Caco-2 (cell line): ENCODE results near the gene TMEM232. TPM values are rescaled to one million over a fixed set of nuclear protein-coding genes. Genes with fewer than 3 reads are reported as not detected.

Source experiments
- BruUV-seq: library from RNA; stranded (reverse); fragments of 400-500 nt; replicated peaks from 2 replicates; lab custom pipeline; 2021; lab: Mats Ljungman, UMichigan
- CTCF ChIA-PET: fragments of 300-600 bp; sonication (Branson Sonifier 250); formaldehyde crosslinking; loops from one replicate; lab custom pipeline; 2022; ENCODE audit warnings: antibody characterized with exemption; lab: Charles Lee
- POLR2A ChIA-PET: fragments of 300-600 bp; sonication (Branson Sonifier 250); formaldehyde crosslinking; loops from one replicate; lab custom pipeline; 2022; ENCODE audit warnings: antibody characterized with exemption; lab: Charles Lee
- DNase-seq, 2 experiments: peaks; one replicate each; pipeline versions ENCODE4 v3.0.0 to v3.0.0-alpha.2; 2020 to 2022
- H3K27me3 ChIP-seq: replicated peaks from 2 replicates; pipeline ENCODE4 v1.6.0; 2011; ENCODE audit warnings: low read length; ENCODE audit not compliant: control insufficient read depth, insufficient read depth
- H3K36me3 ChIP-seq: 2 replicates; pipeline ENCODE4 v1.5.1; 2011; ENCODE audit warnings: low read length; ENCODE audit not compliant: control insufficient read depth, insufficient read depth
- H3K4me1 ChIP-seq: fragments of 250-450 bp; sonication (Bioruptor Pico); 2 replicates; pipeline ENCODE4 v1.5.1; 2020; ENCODE audit warnings: mild to moderate bottlenecking
- H3K4me3 ChIP-seq: 2 replicates; pipeline ENCODE4 v1.5.1; 2011; ENCODE audit warnings: low read depth, mild to moderate bottlenecking, control low read depth, low read length
- H3K9me3 ChIP-seq: fragments of 250-450 bp; sonication (Bioruptor Pico); 2 replicates; pipeline ENCODE4 v1.5.1; 2020; ENCODE audit warnings: mild to moderate bottlenecking, moderate library complexity
- H3K27ac Mint-ChIP-seq: one replicate; pipeline ENCODE4 v1.8.0; 2022; ENCODE audit warnings: mixed read lengths; ENCODE audit not compliant: unreplicated experiment
- H3K27me3 Mint-ChIP-seq: one replicate; pipeline ENCODE4 v1.8.0; 2022; ENCODE audit warnings: mixed read lengths; ENCODE audit not compliant: insufficient read depth, unreplicated experiment
- H3K36me3 Mint-ChIP-seq: one replicate; pipeline ENCODE4 v1.8.0; 2022; ENCODE audit warnings: mild to moderate bottlenecking, mixed read lengths; ENCODE audit not compliant: insufficient read depth, unreplicated experiment
- H3K4me1 Mint-ChIP-seq: one replicate; pipeline ENCODE4 v1.8.0; 2022; ENCODE audit warnings: low read depth, mixed read lengths; ENCODE audit not compliant: unreplicated experiment
- H3K4me3 Mint-ChIP-seq: one replicate; pipeline ENCODE4 v1.8.0; 2022; ENCODE audit warnings: mild to moderate bottlenecking, moderate library complexity, mixed read lengths; ENCODE audit not compliant: unreplicated experiment
- H3K9me3 Mint-ChIP-seq: one replicate; pipeline ENCODE4 v1.8.0; 2022; ENCODE audit warnings: mixed read lengths; ENCODE audit not compliant: unreplicated experiment
- intact Hi-C: fragments of 100-400 bp; cut with micrococcal nuclease; formaldehyde crosslinking; loops from one replicate; pipeline ENCODE4 v1.10.0; 2022; ENCODE audit not compliant: unreplicated experiment
- total RNA-seq: library from RNA; stranded (reverse); gene quantifications from 2 replicates; pipeline ENCODE4 v1.2.3, GENCODE V29; 2022
- TF ChIP-seq, protein P1 (sequence below), 2 experiments: fragments of 200-600 bp in 1 of 2; IDR thresholded peaks; 1 replicate in 1 of 2; 2 replicates in 1 of 2; pipeline versions ENCODE4 v1.5.1 to v1.8.0; 2011 to 2022; ENCODE audit warnings: antibody characterized with exemption in 1 of 2, control low read depth in 1 of 2, inconsistent platforms in 1 of 2, low read depth in 1 of 2, low read length in 1 of 2, mild to moderate bottlenecking in 1 of 2, moderate library complexity in 1 of 2; ENCODE audit not compliant: insufficient read depth in 1 of 2, severe bottlenecking in 1 of 2, unreplicated experiment in 1 of 2

TMEM232 gene
- total RNA-seq, 1 experiment from 2014 or later, result 0.34 TPM

DNA sequence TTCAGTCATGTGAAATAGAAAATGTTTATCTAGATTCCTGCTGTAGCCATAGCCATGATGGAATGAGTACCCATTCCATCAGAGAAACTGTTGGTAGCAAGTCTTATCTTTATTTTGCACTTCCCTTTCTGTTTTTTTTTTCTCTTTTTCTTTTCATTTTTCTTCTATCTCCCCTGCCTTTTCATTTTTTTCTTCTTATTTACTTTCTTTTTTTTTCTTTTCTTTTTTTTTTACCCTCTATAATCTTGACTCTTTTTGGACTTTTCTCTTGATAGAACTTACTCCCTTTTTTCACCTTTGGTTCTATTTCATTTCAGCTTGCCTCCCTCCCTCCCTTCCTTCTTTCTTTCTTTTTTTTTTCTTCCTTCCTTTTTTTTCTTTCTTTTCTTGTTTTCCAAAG, 27.7 kb upstream of the TMEM232 start:
- no peaks in the 10 kb centered on the region for H3K9me3 Mint-ChIP-seq
- no peaks in the 10 kb centered on the region for H3K27me3 Mint-ChIP-seq
- H3K4me1 Mint-ChIP-seq, result no peaks in the 10 kb centered on the region
- no peak for DNase-seq
- no peaks in the 10 kb centered on the region for H3K27me3 ChIP-seq
- TF ChIP-seq, protein P1, sequence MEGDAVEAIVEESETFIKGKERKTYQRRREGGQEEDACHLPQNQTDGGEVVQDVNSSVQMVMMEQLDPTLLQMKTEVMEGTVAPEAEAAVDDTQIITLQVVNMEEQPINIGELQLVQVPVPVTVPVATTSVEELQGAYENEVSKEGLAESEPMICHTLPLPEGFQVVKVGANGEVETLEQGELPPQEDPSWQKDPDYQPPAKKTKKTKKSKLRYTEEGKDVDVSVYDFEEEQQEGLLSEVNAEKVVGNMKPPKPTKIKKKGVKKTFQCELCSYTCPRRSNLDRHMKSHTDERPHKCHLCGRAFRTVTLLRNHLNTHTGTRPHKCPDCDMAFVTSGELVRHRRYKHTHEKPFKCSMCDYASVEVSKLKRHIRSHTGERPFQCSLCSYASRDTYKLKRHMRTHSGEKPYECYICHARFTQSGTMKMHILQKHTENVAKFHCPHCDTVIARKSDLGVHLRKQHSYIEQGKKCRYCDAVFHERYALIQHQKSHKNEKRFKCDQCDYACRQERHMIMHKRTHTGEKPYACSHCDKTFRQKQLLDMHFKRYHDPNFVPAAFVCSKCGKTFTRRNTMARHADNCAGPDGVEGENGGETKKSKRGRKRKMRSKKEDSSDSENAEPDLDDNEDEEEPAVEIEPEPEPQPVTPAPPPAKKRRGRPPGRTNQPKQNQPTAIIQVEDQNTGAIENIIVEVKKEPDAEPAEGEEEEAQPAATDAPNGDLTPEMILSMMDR (IDR thresholded peaks at IDR 0.05; ENCODE audit: insufficient read depth in 1 of 2, low read depth in 1 of 2, low read length in 1 of 2, severe bottlenecking in 1 of 2, unreplicated experiment in 1 of 2), result no peak
- BruUV-seq, result no TSS peak
- H3K4me3 ChIP-seq, result no peak overlapping the region
- no peak overlapping the region for H3K4me3 Mint-ChIP-seq
- peaks cover 9% of the 10 kb centered on the region for H3K36me3 Mint-ChIP-seq
- POLR2A ChIA-PET, result no interaction called here
- no peaks in the 10 kb centered on the region for H3K36me3 ChIP-seq
- intact Hi-C loops, result no loop called here
- no peaks in the 10 kb centered on the region for H3K9me3 ChIP-seq
- no peak overlapping the region for H3K27ac Mint-ChIP-seq
- no peaks in the 10 kb centered on the region for H3K4me1 ChIP-seq
- CTCF ChIA-PET, result no interaction called here

DNA sequence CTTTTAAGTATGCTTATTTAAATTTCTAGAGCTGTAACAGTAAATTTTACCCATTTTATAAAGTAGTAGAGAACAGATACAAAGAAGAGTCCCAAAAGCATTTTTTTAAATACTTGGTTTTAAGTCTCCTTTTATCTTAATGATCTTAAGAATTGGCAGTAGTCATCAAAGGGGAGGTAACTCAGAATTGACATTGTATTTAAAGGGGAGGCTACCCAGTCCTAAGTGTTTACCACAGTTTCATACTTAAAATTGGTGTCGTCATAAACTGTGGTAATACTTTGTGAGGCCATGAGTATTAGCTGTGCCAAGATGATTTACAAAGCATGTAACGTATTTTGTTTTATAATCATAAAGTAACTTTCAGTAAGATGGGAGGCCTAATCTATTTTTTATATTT, 27.1 kb upstream of the TMEM232 start:
- no peaks in the 10 kb centered on the region for H3K27me3 ChIP-seq
- no peak for DNase-seq
- no peaks in the 10 kb centered on the region for H3K9me3 Mint-ChIP-seq
- H3K27ac Mint-ChIP-seq, result no peak overlapping the region
- ChIA-PET POLR2A (no interaction called here), CTCF (no interaction called here)
- H3K9me3 ChIP-seq, result no peaks in the 10 kb centered on the region
- no peaks in the 10 kb centered on the region for H3K4me1 Mint-ChIP-seq
- TF ChIP-seq, protein P1 (IDR thresholded peaks at IDR 0.05; ENCODE audit: insufficient read depth in 1 of 2, low read depth in 1 of 2, low read length in 1 of 2, severe bottlenecking in 1 of 2, unreplicated experiment in 1 of 2), result no peak
- H3K4me1 ChIP-seq, result no peaks in the 10 kb centered on the region
- H3K36me3 Mint-ChIP-seq, result peaks cover 9% of the 10 kb centered on the region
- H3K4me3 Mint-ChIP-seq, result no peak overlapping the region
- intact Hi-C loops, result no loop called here
- H3K36me3 ChIP-seq, result no peaks in the 10 kb centered on the region
- no peak overlapping the region for H3K4me3 ChIP-seq
- BruUV-seq, result no TSS peak
- no peaks in the 10 kb centered on the region for H3K27me3 Mint-ChIP-seq

DNA sequence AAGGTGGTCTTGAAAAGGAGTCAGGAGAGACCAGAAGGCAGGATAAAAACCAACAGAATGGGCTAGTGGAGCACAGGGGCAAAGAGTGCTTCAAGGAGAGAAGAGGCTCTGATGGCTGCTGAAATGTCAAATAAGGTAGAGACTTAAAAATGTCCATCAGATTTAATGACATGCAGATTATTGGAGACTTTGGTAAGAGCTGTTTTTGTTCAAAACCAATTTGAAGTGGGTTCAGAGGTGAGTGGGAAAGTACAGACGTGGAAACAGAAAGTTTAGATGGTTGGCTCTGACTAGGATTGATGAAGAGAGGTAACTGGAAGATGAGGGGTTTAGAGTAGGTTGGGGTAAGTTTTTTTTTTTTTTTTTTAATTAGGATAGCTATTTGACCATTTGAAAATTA, 26.5 kb upstream of the TMEM232 start:
- DNase-seq, result no peak
- no peak overlapping the region for H3K4me3 ChIP-seq
- H3K9me3 ChIP-seq, result no peaks in the 10 kb centered on the region
- H3K9me3 Mint-ChIP-seq, result no peaks in the 10 kb centered on the region
- no peaks in the 10 kb centered on the region for H3K4me1 Mint-ChIP-seq
- no peaks in the 10 kb centered on the region for H3K27me3 Mint-ChIP-seq
- peak overlapping the region; percentile 11 for H3K27ac Mint-ChIP-seq
- ChIA-PET CTCF (no interaction called here), POLR2A (no interaction called here)
- H3K36me3 ChIP-seq, result no peaks in the 10 kb centered on the region
- H3K36me3 Mint-ChIP-seq, result peaks cover 9% of the 10 kb centered on the region
- no peaks in the 10 kb centered on the region for H3K27me3 ChIP-seq
- BruUV-seq, result no TSS peak
- H3K4me3 Mint-ChIP-seq, result no peak overlapping the region
- H3K4me1 ChIP-seq, result no peaks in the 10 kb centered on the region
- intact Hi-C loops, result no loop called here
- TF ChIP-seq, protein P1 (IDR thresholded peaks at IDR 0.05; ENCODE audit: insufficient read depth in 1 of 2, low read depth in 1 of 2, low read length in 1 of 2, severe bottlenecking in 1 of 2, unreplicated experiment in 1 of 2), result no peak
